Measurements from ENCODE around the gene STEEP1. TPM values are rescaled to one million over a fixed set of nuclear protein-coding genes. Genes with fewer than 3 reads are reported as not detected.

Gene STEEP1
- 45.3 and 53.8 TPM in 2 replicates for total RNA-seq

DNA sequence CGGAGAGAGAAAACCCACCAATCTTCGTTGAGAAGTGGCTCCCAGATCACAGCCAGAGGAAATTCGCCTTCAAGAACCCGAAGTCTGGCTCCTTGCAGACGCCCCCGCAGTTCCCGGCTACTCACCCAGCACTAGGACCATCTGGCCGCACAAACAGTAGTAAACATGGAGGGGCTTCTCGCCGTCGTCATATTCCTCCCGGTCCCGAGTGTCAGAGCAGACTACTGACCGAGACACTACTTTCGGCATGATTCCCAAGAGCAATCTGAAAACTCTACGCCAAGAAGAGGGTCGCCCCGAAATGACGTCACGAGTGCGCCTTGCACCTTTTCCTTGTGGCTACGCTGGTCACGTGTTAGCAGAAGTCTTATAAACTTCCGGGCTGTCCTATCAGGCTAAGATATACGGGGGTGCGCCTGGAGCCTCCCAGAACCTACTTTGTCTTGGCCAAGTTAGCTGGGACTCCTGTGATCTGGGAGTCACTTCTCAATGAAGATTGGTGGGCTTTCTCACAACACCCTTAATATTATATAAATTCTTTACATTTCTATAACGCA, at the start of gene STEEP1:
Gene STEEP1, minus strand, starts transcription at position 303 of the 557 bp plus-strand sequence. Its CDS starts 54 bp downstream, at position 249.
- DNase-seq, result peak; percentile 94

DNA sequence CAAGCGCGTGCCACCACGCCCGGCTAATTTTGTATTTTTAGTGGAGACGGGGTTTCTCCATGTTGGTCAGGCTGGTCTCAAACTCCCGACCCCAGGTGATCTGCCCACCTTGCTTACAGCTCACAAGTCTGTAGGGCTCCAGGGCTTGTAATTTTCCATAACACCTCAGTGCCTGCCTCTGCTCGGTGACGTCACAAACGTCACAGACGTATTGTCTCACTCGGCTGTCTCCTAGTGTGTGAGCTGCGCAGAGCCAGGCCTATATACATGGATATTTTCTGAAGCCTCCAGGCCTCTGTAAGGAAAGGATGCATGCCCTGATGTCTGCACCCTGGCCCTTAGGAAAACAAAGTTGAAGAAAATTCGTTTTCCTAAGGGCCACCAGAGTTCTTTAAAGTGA, 49.6 kb upstream of the STEEP1 start:
- no peak for DNase-seq

DNA sequence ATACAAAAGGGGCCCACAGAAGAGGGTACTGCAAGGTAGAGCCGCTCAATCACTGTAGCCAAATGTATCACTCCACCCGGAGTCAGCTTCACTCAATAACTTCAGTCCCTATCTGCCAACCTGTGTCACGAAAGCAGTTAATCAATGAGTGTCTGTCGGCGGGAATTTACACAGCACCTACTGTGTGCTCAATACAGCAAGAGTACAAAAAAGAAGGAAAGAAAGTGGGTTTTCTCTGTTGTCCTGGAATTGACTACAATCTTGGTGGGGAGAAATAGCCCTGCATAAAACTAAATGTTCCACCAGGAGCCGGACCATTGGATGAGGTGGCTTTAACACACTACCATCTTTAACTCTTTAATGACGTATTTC, 41.8 kb upstream of the STEEP1 start:
- no peak for DNase-seq

DNA sequence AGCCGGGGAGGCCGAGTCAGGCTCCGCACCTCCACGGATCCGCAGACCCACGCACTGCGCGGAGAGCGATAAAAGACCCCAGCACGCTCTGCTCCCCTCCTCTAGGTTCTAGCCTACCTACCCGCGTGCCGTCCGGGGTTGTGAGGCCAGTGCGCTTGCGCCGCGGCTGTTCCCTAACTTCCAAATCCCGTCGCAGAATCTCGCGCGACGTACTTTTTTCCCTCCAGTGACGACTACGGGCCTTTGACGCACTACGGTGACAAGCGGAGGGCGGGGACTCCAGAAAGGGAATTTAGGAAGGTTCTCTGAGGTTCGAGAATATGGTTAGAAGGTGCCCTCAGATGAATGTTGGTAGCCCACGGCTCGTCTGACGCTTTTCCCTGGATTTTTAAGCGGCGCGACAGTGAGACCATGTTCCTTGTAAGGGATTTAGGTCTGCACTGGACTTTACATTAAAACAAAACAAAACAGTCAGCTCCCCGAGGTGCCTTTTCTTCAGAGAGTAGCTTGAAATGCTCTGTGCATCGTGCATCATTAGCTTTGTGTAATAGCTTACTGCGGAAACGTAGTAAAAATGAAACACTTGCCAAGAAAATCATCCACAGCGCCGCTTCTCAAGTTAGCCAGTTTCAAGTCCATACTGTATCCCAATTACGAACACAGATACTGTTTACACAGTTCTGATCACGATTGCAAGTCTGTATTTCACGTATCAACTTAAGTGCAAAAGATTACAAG, 41.2 kb upstream of the STEEP1 start, which contains the start of gene NKRF:
Gene NKRF, minus strand, starts transcription at position 145 of the 738 bp plus-strand sequence.
- DNase-seq, result peak; percentile 93

DNA sequence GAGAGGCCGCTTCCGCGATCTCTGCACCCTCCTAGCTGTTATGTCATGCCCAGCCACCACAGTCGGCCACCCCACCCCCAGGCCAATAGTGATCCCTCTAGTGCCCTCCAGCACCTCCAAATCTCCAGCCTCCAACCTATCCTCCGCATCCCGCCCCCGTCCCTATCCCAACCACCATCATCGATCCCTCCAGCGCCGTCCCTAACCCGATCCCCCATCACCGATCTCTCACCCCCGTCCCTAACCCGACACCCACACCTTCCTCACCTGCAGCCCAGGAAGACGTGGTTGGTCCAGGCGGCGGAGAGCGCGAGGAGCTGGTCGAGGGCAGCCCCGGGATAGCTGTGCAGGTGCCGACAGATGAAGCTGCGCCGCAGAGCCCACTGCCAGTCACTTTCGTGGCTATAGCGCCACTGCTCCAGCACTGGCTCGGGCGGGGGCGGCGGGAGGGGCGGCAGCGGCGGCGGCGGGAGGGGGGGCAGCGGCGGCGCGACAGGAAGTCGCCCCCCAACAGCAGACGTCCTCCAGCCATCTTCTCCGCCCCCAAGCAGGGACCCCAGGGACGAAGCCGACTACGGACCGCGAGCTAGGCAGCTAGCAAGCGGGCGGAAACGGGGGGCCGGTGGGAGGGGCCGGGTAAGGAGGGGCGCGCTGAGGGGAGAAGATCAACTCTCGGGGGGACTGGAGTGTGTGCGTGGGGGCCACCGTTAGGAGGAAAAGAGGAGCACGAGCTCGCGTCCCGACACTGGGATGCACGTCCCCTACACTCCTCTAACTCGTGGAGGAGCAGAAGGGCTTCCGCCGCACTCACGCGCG, 40.5 kb upstream of the STEEP1 start:
- DNase-seq, result peak; percentile 37

DNA sequence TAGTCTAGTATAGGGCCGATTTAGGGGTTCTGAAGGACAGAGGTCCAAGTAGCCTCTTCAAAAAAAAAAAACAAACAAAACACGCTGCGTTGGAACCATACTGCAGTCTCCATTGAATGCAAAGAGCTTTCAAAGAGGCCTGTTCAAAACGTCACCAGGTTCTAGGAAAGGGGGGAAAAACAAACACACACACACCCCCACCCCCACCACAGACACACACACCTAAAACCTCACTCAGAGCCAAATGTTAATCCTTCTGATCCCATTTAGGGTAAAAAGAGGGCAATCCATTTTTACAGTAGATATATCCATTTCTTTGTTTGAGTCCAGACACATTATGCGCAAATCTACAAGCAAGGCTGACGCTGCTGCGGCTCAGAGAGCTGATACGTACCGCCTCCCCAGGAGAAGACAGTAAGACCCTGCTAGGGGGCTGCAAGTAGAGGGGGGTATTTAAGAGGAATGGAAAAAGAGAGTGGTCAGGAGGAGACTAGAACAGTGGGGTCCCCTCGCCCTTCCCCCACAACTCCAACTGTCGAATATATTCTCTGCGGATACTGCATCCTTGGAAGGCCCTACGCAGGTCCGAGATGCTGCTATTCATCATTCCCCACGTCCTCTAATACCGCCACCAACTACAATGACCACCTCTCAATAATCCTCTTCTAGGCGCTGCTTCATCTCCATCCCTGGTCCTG, 39.7 kb upstream of the STEEP1 start:
- DNase-seq, result peak; percentile 2

DNA sequence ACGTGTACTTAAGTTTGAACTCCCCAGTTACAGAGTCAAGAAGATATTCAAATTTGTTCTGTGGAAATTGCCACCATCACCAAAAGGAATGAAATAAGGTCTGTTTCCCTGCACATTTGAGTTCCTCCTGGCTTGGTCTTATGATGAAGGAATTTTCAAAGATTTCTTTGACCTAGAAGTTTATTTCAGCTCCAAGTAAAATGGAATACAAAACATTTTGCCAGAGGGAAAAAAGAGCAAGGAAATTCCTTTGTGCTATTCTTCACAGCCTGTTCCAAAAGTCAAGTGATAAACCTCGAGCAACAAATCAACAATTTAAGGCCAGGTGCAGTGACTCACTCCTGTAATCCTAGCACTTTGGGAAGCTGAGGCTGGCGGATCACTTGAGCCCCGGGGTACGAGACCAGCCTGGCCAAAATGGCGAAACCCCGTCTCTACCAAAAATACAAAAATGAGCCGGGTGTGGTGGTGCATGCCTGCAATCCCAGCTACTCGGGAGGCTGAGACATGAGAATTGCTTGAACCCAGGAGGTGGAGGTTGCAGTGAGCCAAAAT, 37.6 kb upstream of the STEEP1 start:
- DNase-seq, result no peak

DNA sequence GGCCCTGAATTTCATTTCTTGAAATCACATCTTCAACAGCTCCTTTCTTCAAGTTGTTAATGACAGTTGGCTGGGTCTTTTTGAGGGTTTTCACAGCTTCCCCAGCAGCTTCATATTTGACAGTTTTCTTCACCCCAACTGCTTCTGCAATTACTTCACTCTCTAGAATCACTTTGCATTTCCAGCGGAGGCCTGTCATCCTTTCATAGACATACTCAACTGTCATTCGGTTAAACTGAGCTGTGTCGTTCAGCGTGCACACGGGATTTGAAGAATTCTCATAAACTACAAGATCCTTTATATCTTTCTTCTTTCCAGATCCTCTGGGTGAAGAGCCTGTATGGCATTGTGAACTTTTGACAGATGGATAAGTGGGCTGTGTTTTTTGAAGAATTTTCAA, 24.6 kb upstream of the STEEP1 start:
- DNase-seq, result no peak

DNA sequence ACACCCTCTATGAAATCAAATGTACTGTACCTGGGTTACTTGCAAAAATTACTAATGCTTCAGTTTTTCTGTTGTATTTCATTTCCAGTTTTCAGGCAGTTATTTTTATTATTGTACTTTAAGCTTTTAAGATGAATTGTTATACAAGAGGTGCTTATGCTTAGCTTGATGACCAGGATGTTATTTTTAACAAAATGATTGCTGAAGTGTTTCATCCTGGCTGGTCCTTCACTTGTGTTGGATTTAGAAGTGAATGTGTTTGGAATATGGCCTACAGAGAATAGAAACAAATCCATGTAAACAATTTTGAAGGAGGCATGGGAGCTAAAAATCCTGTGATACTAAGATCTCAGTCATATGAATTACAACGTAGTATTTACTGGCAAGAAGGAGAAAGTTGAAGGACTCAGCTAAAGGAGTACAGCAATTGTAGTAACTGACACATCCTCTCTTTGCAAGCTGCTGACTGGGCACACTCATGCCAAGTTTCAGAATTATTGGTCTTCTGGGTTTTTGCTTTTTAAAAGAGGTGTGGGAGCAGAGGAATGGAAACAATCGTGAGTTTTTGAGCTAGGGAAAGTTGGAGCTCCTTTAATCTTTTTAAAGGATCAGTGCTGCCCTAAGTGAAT, 18.3 kb upstream of the STEEP1 start:
- no peak for DNase-seq

DNA sequence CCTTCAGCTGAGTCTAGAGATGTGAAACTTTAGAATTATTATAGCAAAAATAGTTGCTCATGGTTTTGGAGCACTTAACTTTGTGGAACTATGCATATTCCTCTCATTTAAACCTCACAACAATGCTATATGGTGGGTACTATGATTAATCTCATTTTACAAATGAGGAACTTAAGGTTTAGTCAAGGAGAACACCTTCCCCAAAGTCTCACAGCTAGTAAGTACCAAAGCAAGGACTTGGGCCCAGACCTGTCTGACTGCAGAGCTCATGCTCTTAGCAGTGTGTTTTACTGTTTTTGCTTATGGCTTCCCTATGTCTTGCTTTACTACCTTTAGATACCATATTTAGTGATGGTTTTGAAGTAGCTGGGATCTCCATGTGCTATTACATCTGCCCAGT, 14.2 kb upstream of the STEEP1 start:
- DNase-seq, result no peak

DNA sequence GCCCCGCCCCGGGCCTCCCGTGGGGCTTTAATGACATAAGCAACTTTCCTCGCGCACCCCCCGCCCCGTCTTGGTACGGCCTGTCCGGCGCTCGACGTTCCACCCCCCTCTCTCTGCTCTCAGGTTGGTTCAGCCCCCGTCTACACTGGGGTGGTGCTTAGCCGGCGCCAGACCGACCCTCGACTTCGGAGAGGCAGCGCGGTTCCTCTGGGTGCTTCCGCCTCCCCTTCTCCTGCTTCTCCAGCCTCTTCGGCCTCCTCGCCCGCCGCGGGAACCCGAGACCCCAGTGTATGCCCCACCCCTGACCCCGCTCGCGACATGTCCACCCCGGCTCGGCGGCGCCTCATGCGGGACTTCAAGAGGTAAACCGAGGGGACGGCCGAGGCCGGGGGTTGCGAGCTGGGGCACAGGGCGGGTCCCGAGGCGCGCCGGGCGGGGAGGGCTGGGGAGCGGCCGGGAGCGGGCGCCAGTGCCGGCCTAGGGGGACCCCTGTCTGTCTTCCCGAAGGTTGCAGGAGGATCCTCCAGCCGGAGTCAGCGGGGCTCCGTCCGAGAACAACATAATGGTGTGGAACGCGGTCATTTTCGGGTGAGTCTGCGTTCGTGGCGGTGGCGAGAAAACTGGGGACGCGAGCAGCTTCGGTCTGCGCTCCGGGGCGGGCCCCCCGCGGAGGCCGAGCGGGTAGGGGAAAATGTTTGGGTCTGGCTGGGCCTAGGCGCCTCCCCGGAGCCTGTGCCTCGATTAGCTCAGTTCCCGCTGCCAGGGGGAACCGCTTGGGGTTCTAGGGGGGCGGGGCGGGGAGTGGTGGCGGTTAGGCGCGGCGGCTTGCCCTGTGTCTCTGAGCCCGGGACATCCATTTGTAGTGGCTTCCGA, 9.4 kb upstream of the STEEP1 start, which contains the start of gene UBE2A:
Gene UBE2A, plus strand, starts transcription at position 170 of the 873 bp plus-strand sequence. Its CDS starts 149 bp downstream, at position 319.
- peak; percentile 93 for DNase-seq

DNA sequence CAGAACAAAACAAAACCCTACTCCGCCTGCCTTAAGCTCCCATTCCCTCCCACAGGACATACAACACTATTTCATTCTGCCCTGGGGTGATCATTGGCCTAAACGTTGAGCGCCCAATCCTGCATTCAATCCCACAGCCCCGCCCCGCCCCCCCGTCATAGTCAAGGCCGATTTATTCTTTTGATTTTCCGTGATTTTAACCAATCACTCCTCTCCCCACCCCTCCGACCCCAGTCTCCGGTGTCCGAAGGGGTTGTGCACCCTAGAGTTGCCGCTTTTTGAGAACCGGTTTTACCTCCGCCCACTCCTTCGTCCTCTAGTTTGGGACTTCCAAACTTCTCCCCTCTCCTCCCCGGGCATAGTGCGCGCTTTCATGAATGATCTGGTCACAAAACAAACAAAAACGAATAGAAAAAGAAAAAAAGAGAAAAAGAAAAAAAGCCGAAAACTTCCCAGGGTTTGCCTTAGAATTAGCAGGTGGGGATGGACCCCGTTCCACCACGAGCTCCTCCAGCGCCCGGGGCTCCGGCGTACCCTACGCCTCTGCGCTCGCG, 8.7 kb upstream of the STEEP1 start:
- peak; percentile 64 for DNase-seq

DNA sequence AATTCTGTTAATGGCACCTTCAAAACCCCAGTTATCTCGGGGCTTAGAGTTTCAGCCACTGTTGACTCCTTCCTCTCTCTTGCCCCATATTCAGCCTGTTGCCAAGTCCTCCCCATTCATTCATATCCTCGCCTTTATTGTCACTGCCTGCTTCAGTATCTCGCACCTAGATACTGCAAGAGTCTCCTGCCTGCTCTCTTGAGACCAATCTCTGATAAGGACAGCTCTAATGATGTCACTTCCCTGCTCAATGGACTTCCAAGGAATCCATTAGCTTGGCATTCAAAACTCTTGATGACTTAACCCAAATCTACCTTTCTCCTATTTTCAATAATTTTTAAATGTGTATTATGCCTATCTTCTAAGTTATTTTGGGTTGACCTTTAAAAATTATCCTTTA, 8.0 kb upstream of the STEEP1 start:
- no peak for DNase-seq

DNA sequence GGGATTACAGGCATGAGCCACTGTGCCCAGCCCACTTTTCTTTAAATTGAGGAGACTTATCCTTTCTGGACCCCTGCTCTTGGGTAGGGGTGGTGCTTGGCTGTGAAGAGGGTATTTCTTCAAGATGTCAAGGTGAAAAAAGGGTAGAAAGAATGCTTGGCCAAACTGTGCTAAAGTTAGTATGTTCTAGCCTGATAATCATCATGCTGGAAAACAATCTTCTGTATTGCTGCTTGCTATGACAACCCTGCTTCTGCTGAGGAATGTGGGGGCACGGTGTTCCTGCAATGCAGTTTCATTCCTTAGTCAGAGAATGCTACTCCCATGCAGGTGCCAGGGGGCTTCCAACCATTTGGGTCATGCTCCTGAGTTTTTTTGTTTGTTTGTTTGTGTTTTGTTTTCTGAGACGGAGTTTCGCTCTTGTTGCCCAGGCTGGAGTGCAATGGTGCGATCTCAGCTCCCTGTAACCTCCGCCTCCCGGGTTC, 5.2 kb upstream of the STEEP1 start:
- DNase-seq, result no peak

DNA sequence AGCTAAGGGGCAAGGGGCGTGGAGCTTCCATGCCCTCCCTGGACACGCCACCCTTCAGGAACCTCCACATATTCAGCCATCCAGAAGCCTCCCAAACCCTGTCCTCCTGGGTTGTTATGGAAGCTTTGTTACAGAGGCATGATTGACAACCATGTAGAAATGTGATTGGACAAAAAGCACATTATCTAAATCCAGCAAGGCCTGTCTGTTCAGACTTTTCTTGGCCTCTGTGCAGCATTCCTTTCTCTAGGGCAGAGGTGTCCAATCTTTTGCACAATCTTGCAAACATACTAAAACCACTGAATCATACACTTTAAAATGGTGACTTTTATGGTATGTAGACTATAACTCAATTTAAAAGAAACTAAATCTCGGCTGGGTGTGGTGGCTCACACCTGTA, 12.7 kb downstream of the STEEP1 start:
- no peak for DNase-seq

DNA sequence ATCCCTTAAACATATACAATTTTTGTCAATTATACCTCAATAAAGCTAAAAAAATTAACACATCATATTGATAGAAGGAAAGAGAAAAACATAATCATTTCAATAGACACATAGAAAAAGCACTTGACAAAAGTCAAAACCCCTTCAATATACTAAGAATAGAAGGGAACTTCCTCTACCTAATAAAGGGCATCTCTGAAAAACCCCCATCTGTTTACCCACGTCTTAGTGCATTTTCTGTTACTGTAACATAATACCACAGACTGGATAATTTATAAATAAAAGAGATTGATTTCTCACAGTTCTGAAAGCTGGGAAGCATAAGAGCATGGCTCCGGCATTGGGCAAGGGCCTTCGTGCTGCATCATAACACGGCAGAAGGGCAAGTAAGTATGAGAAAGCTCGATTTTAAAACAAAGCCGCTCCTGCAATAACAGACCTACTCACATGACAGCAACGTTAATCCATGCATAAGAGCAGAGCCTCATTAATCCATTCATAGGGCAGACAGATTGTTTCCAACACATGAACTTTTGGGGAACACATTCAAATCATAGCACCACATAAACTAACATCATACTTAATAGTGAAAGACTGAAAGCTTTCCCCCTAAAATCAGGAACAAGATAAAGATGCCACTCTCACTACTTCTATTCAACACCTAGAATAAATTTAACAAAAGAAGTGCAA, 15.7 kb downstream of the STEEP1 start:
- no peak for DNase-seq

DNA sequence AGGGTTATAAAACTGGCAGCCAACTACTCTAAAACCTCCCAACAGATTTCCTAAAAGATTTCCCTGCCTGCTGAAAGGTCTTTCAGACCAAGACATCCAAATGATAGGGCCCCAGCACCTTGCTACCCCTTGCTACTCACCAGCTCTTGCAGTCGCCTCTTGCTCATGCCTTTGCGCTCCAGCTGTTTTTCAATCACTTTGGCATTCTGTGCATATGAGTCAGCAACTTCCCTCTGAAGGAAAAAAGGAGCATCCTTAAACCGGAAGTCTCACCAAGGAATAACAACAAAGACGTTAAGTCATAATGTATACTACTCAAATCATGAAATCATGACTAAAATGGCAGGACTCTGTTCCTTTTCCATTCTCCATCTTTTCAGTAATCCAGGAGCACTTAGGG, 24.0 kb downstream of the STEEP1 start:
- peak; percentile 67 for DNase-seq

DNA sequence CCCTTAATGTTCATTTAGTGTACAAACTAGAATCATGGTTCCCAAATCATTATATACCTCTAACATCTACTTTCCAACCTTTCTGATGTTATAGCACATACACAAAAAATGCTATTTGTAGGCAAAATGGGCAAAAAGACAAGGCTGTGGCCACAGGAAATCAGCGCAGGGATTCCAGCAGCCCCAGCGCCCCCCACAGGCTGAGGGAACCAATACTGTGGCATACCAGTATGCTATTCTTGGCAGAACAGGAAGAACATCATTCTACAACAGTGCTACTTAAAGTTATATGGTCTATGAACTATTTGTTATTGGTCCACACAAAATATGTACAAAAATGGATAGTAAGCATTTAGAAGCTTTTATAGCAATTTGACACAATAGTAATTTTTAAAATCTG, 25.3 kb downstream of the STEEP1 start:
- no peak for DNase-seq

DNA sequence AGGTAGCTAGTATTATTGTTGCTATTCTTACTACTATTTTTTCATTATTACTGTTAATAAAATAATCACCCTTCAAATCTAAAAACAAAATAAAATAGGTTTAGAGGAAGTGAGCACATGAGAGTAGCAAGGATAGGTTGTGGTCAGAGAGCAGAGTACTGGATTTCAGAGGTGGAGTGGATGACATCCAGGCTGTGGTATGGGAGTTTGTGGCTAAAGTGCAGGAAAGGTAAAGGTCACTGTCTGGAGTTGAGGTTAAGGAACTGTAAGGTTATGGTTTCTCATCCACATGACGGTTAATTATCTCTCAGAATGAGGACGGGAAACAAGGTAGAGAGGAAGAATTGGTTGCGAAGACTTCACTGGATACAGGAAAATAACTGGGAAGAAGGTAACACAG, 27.7 kb downstream of the STEEP1 start:
- DNase-seq, result no peak

Measured in dermis blood vessel endothelial cell (primary cell).